HepG2 (cell line): ENCODE results near the gene BORCS5. TPM values are rescaled to one million over a fixed set of nuclear protein-coding genes. Genes with fewer than 3 reads are reported as not detected.

Experiments used
- ARNT ChIP-seq: fragments of 450-650 bp; IDR thresholded peaks from 2 replicates; pipeline ENCODE4 v1.6.1; 2017
- CBX1 ChIP-seq: IDR thresholded peaks from one replicate; pipeline ENCODE4 v1.6.1; 2016; ENCODE audit warnings: antibody characterized with exemption, low read depth
- EEA1 ChIP-seq: sonication (generic); formaldehyde crosslinking; IDR thresholded peaks from 2 replicates; pipeline ENCODE4 v1.5.1; 2020; ENCODE audit warnings: mild to moderate bottlenecking, missing genetic modification reagents, borderline replicate concordance
- EED ChIP-seq: sonication (generic); formaldehyde crosslinking; IDR thresholded peaks from 2 replicates; pipeline ENCODE4 v1.5.0; 2020; ENCODE audit warnings: mild to moderate bottlenecking, missing genetic modification reagents
- ERF ChIP-seq: IDR thresholded peaks from 2 replicates; pipeline ENCODE4 v1.6.1; 2018; ENCODE audit warnings: missing biosample characterization, missing genetic modification reagents
- EZH2 ChIP-seq: conservative IDR thresholded peaks from 2 replicates; pipeline ENCODE4 v1.6.1; 2012; ENCODE audit warnings: mild to moderate bottlenecking, low read depth, low read length, moderate library complexity
- FOSL1 ChIP-seq: sonication (generic); formaldehyde crosslinking; IDR thresholded peaks from 2 replicates; pipeline ENCODE4 v1.9.0; 2021; ENCODE audit warnings: missing genetic modification reagents, borderline replicate concordance
- KDM5A ChIP-seq: fragments of 200-600 bp; sonication (generic); IDR thresholded peaks from 2 replicates; pipeline ENCODE4 v1.7.0; 2018; ENCODE audit warnings: antibody characterized with exemption, mild to moderate bottlenecking, low read length, borderline replicate concordance
- MED8 ChIP-seq: sonication (generic); formaldehyde crosslinking; IDR thresholded peaks from 2 replicates; pipeline ENCODE4 v1.8.1; 2023; ENCODE audit warnings: mild to moderate bottlenecking, missing genetic modification reagents; ENCODE audit not compliant: insufficient replicate concordance
- MTF1 ChIP-seq: sonication (generic); formaldehyde crosslinking; IDR thresholded peaks from 2 replicates; pipeline ENCODE4 v1.5.0; 2020; ENCODE audit warnings: missing genetic modification reagents
- MYNN ChIP-seq: sonication (generic); formaldehyde crosslinking; IDR thresholded peaks from 2 replicates; pipeline ENCODE4 v1.4.0; 2020; ENCODE audit warnings: mild to moderate bottlenecking, low read depth, missing genetic modification reagents
- PCBP2 ChIP-seq: fragments of 200-400 bp; formaldehyde crosslinking; optimal IDR thresholded peaks from 2 replicates; pipeline ENCODE3; 2018; ENCODE audit warnings: low read length, low read depth; ENCODE audit not compliant: poor library complexity, severe bottlenecking
- RFXAP ChIP-seq: sonication (generic); formaldehyde crosslinking; IDR thresholded peaks from 2 replicates; pipeline ENCODE4 v1.4.0; 2020; ENCODE audit warnings: missing genetic modification reagents, borderline replicate concordance
- SMAD3 ChIP-seq: sonication (generic); formaldehyde crosslinking; IDR thresholded peaks from 2 replicates; pipeline ENCODE4 v1.4.0; 2020; ENCODE audit warnings: missing genetic modification reagents
- SOX13 ChIP-seq, 3 experiments: fragments of 450-650 bp in 1 of 3; sonication (generic) in 1 of 3; formaldehyde crosslinking in 1 of 3; IDR thresholded peaks in 2 of 3; conservative IDR thresholded peaks in 1 of 3; 2 replicates each; pipeline versions ENCODE4 v1.5.0 to v1.6.1; 2016 to 2020; ENCODE audit warnings: antibody characterized with exemption in 1 of 3, mild to moderate bottlenecking in 1 of 3, missing compliant biosample characterization in 1 of 3, missing genetic modification reagents in 1 of 3, moderate library complexity in 1 of 3
- TEAD2 ChIP-seq: sonication (generic); formaldehyde crosslinking; IDR thresholded peaks from 2 replicates; pipeline ENCODE4 v1.9.0; 2021; ENCODE audit warnings: missing genetic modification reagents
- ZGPAT ChIP-seq: IDR thresholded peaks from 2 replicates; pipeline ENCODE4 v1.6.1; 2016; ENCODE audit warnings: mild to moderate bottlenecking
- ZMYM4 ChIP-seq: sonication (generic); formaldehyde crosslinking; IDR thresholded peaks from 2 replicates; pipeline ENCODE4 v1.8.1; 2023; ENCODE audit warnings: mild to moderate bottlenecking, missing genetic modification reagents
- ZNF274 ChIP-seq: sonication (generic); formaldehyde crosslinking; IDR thresholded peaks from 2 replicates; pipeline ENCODE4 v1.5.1; 2020; ENCODE audit warnings: mild to moderate bottlenecking, missing genetic modification reagents
- ZNF343 ChIP-seq: sonication (generic); formaldehyde crosslinking; IDR thresholded peaks from 2 replicates; pipeline ENCODE4 v1.4.0; 2020; ENCODE audit warnings: mild to moderate bottlenecking, missing genetic modification reagents
- ZNF501 ChIP-seq: sonication (generic); formaldehyde crosslinking; IDR thresholded peaks from 2 replicates; pipeline ENCODE4 v1.5.1; 2020; ENCODE audit warnings: mild to moderate bottlenecking, moderate library complexity, missing genetic modification reagents
- ZNF574 ChIP-seq: sonication (generic); formaldehyde crosslinking; IDR thresholded peaks from 2 replicates; pipeline ENCODE4 v1.4.0; 2020; ENCODE audit warnings: missing genetic modification reagents
- ZNF639 ChIP-seq: conservative IDR thresholded peaks from 2 replicates; pipeline ENCODE4 v1.6.1; 2018; ENCODE audit warnings: missing genetic modification reagents
- ZNF703 ChIP-seq: sonication (generic); formaldehyde crosslinking; IDR thresholded peaks from 2 replicates; pipeline ENCODE4 v1.5.1; 2020; ENCODE audit warnings: missing genetic modification reagents, mild to moderate bottlenecking, moderate library complexity, borderline replicate concordance
- ZSCAN9 ChIP-seq: IDR thresholded peaks from 2 replicates; pipeline ENCODE4 v1.6.1; 2016; ENCODE audit warnings: borderline replicate concordance
- polyA plus RNA-seq, 8 experiments: library from polyadenylated mRNA; depleted of rRNA in 3 of 8; stranded (reverse) in 7 of 8; unstranded in 1 of 8; fragments of >200 nt; fragmentation: Illumina TruSeq in 4 of 8; extraction: Trizol in 4 of 8; gene quantifications; 2 replicates each; pipeline versions ENCODE4 v1.2.1 to v1.2.3, GENCODE V29; 2011 to 2016; ENCODE audit warnings: low read depth in 4 of 8, missing spikeins in 1 of 8, mixed read lengths in 1 of 8; ENCODE audit not compliant: insufficient read depth in 1 of 8
- total RNA-seq, 5 experiments: library from RNA; depleted of rRNA; stranded (reverse); fragments of >200 nt; fragmentation: Illumina TruSeq; extraction: Trizol; gene quantifications; 2 replicates each; pipeline ENCODE4 v1.2.3, GENCODE V29; 2016; ENCODE audit warnings: low read depth in 1 of 5

The BORCS5 gene
- total and polyA plus RNA-seq, 2 of the 13 experiments (the other 11 are each of a cell fraction or from before 2014, with no cell fraction given) = 3.9 to 4.7 TPM

GRCh38 chr12:12488823-12489550 is 132.1 kb downstream of the BORCS5 start (continued):
- TF ChIP-seq ZSCAN9 (CRISPR knock-in tag) = no peak; the same call in 1 of the 2 replicates
- no peak for TF ChIP-seq ZNF639 (CRISPR knock-in tag)
- TF ChIP-seq MYNN (CRISPR knock-in tag) = no peak
- TF ChIP-seq ZNF501 (CRISPR knock-in tag) = no peak
- no peak for TF ChIP-seq RFXAP (CRISPR knock-in tag)
- TF ChIP-seq ZNF343 (CRISPR knock-in tag) = no peak
- no peak for TF ChIP-seq ZNF574 (CRISPR knock-in tag)
- no peak for TF ChIP-seq PCBP2
- no peak for TF ChIP-seq MED8
- no peak for TF ChIP-seq EZH2
- no peak for TF ChIP-seq ERF (CRISPR knock-in tag)
- no peak for TF ChIP-seq ARNT
- TF ChIP-seq FOSL1 (CRISPR knock-in tag) = no peak
- TF ChIP-seq ZMYM4 (CRISPR knock-in tag) = peak; percentile 31
- TF ChIP-seq CBX1 = no peak
- 0 out of 2 replicates have a peak, but pooled peaks have one; percentile 45 for TF ChIP-seq SMAD3 (CRISPR knock-in tag)
- TF ChIP-seq SOX13 (IDR thresholded peaks at IDR 0.05) = no peak; the same call in 1 of the 2 replicates
- peak in 1 of 2 experiments; percentile 79; a peak in 1 of 4 replicates for TF ChIP-seq SOX13 (CRISPR knock-in tag; conservative IDR thresholded peaks at IDR 0.05 in 1 of 2, IDR thresholded peaks at IDR 0.05 in 1 of 2)
- peak; percentile 68 for TF ChIP-seq ZGPAT (CRISPR knock-in tag)
- no peak for TF ChIP-seq KDM5A
- no peak for TF ChIP-seq TEAD2 (CRISPR knock-in tag)
- TF ChIP-seq EEA1 (CRISPR knock-in tag) = no peak
- no peak for TF ChIP-seq ZNF274 (CRISPR knock-in tag)
- TF ChIP-seq ZNF703 = no peak
- no peak for TF ChIP-seq MTF1 (CRISPR knock-in tag)
- TF ChIP-seq EED (CRISPR knock-in tag) = no peak
